Activated naive CD8-positive, alpha-beta T cell treated with anti-CD3 and anti-CD28 coated beads, Interleukin-2, amount 10 ng/mL, durations not matched to agents 7 days and 5 days (primary cell): ENCODE measurements around the gene FAXDC2. TPM values are rescaled to one million over a fixed set of nuclear protein-coding genes. Genes with fewer than 3 reads are reported as not detected.
A peak's percentile ranks its signal among the peaks of the same experiment; 100 is the strongest.
"Not testable (repeated sequence)": the region's sequence is repeated elsewhere in the genome, so short reads cannot be mapped to it uniquely, and the experiment has no call there.

Experiments
- ATAC-seq: fragments of 150-1000 bp; cut with Tn5 transposase; one replicate; pipeline ENCODE4 v1.10.0; 2021; ENCODE audit warnings: low read depth, moderate library complexity
- POLR2A ChIA-PET: fragments of 350-600 bp; sonication (Branson Sonifier 250); formaldehyde crosslinking; loops from one replicate; lab custom pipeline; 2021; ENCODE audit warnings: antibody characterized with exemption; lab: Charles Lee
- DNase-seq: peaks from one replicate; pipeline ENCODE4 v3.0.0; 2021
- H3K27ac Mint-ChIP-seq: one replicate; pipeline ENCODE4 v1.8.0; 2022; ENCODE audit warnings: mild to moderate bottlenecking, mixed read lengths
- H3K27me3 Mint-ChIP-seq: one replicate; pipeline ENCODE4 v1.8.0; 2022; ENCODE audit warnings: mild to moderate bottlenecking, moderate library complexity, mixed read lengths
- H3K36me3 Mint-ChIP-seq: one replicate; pipeline ENCODE4 v1.8.0; 2021; ENCODE audit warnings: mild to moderate bottlenecking, mixed read lengths
- H3K4me1 Mint-ChIP-seq: one replicate; pipeline ENCODE4 v1.8.0; 2021; ENCODE audit warnings: mixed read lengths
- H3K4me3 Mint-ChIP-seq: one replicate; pipeline ENCODE4 v1.8.0; 2022; ENCODE audit warnings: mild to moderate bottlenecking, moderate library complexity, mixed read lengths
- H3K9me3 Mint-ChIP-seq: one replicate; pipeline ENCODE4 v1.8.0; 2021; ENCODE audit warnings: mixed read lengths
- total RNA-seq, 2 experiments: library from RNA; stranded (reverse); gene quantifications; one replicate each; pipeline ENCODE4 v1.2.3, GENCODE V29; 2021

FAXDC2 gene
- total RNA-seq, 2 experiments from 2014 or later, result not detected

DNA sequence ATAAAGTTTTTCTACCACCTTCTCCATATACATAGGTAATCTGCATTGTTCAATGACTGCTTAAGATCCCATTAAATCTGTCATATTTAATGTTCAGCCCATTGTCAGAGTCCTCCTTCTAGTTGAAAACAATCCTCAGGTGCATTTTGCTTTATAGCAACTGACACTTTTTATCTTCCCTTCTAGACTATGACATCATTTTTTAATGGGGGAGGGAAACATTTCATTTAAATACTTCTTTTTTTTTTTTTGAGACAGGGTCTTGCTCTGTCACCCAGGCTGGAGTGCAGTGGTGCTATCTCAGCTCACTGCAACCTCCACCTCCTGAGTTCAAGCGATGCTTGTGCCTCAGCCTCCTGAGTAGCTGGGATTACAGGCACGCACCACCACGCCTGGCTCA, 17.6 kb downstream of the FAXDC2 start:
- H3K27me3 Mint-ChIP-seq, H3K36me3 Mint-ChIP-seq, POLR2A ChIA-PET, H3K27ac Mint-ChIP-seq, H3K4me3 Mint-ChIP-seq, ATAC-seq, H3K9me3 Mint-ChIP-seq, DNase-seq: not testable (repeated sequence)
- peaks cover 18% of the 10 kb centered on the region for H3K4me1 Mint-ChIP-seq

DNA sequence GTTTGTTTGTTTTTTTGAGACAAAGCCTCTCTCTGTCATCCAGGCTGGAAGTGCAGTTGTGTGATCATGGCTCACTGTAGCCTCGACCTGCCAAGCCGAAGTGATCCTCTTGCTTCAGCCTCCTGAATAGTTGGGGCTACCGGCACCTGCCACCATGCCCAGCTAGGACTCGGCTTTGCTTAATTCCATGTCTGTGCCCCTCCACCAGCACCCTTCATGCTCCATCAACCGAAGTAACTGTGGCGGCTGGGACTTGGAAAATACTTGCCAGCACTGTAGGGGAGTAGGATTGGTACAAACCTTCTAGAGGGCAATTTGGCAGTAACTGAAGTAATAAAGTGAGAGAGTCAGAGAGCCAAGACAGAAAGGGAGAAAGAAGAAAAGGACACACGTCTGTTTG, 19.0 kb downstream of the FAXDC2 start:
- no peak overlapping the region for H3K4me3 Mint-ChIP-seq
- POLR2A ChIA-PET, result no interaction called here
- no peaks in the 10 kb centered on the region for H3K9me3 Mint-ChIP-seq
- DNase-seq (no peak), ATAC-seq (no peak)
- peaks cover 8% of the 10 kb centered on the region for H3K36me3 Mint-ChIP-seq
- no peaks in the 10 kb centered on the region for H3K27me3 Mint-ChIP-seq
- peaks cover 22% of the 10 kb centered on the region for H3K4me1 Mint-ChIP-seq
- peak overlapping the region; percentile 25 for H3K27ac Mint-ChIP-seq

DNA sequence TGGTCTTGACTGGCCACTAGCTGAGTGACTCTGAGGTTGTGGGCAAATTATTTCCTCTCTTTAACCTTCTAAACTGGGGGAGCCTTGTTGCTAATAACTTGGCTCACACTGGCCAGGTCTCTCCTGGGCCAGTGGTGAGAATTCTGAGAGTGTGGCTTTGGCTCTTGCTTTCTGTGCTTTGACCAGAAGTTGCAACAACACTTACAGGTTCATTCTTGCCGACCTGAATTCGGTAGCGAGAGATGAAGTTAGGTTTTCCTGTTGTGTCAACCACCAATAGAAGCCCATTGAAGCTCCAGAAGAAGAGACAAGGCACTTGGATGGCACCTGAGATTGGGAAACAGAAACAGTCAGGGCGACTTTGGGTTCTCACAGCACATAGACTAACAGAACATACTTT, 19.8 kb downstream of the FAXDC2 start:
- Mint-ChIP-seq H3K27ac (peak overlapping the region; percentile 74), H3K4me1 (peaks cover 22% of the 10 kb centered on the region), H3K36me3 (peaks cover 13% of the 10 kb centered on the region), H3K4me3 (peak overlapping the region; percentile 28), H3K27me3 (no peaks in the 10 kb centered on the region), H3K9me3 (no peaks in the 10 kb centered on the region)
- POLR2A ChIA-PET, result no interaction called here
- DNase-seq (no peak), ATAC-seq (no peak)

DNA sequence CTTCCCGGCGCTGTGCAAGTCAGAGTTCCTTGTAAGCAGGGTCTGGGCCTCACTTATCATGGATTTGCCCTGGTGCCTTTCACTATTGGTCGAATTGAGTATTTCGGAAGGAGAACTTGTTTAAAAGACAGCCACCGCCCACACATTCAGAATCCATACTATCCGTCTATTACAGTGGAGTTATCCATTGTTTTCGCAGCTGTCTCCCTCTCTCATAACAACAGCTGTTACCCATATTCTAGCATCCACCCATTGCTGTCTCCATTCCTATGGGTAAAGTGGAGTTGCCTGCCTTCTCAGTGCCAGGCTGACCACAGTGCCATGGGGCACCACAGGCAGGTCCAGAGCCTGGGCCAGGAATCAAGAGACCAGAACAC, 20.2 kb downstream of the FAXDC2 start:
- ATAC-seq (no peak), DNase-seq (no peak)
- POLR2A ChIA-PET, result interaction anchor here (1.5 kb wide), 1 partner anchor 49 kb away, joined by 3 read pairs; no protein-coding TSS in a partner anchor
- peak overlapping the region; percentile 74 for H3K27ac Mint-ChIP-seq
- peak overlapping the region; percentile 28 for H3K4me3 Mint-ChIP-seq
- peaks cover 14% of the 10 kb centered on the region for H3K36me3 Mint-ChIP-seq
- peaks cover 22% of the 10 kb centered on the region for H3K4me1 Mint-ChIP-seq
- no peaks in the 10 kb centered on the region for H3K27me3 Mint-ChIP-seq
- no peaks in the 10 kb centered on the region for H3K9me3 Mint-ChIP-seq

DNA sequence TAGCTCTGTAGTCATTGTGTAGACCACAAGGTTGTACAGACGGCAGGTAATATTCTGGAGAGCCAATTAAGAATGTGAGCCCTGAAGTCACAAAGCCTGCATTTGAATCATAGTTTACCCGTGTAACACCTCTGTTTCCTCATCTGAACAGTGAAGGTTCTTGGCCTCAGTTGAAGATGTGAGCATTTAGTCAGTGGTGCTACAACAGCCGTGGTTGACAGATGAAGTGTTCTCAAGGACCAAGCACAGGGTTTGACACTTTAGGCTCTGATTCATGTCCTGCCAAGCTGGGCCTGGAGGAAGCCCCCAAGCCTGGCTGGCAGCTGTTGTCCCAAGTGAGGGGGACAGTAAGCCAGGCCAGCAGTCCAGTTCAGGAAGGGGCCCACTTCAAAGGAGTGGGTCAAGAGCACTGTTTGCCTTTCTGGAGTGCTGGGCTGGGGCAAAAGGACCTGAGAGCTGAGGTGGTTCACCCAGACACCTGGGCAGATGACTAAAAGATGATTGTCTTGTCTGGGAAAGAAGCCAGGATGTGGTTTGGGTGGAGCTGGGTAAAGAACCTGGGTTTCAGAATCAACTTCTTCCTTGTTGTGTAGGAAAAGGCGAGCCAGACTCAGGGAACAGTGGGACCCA, 20.7 kb downstream of the FAXDC2 start:
- peak overlapping the region; percentile 28 for H3K4me3 Mint-ChIP-seq
- peaks cover 22% of the 10 kb centered on the region for H3K4me1 Mint-ChIP-seq
- H3K27ac Mint-ChIP-seq, result peak overlapping the region; percentile 74
- no peaks in the 10 kb centered on the region for H3K27me3 Mint-ChIP-seq
- peak; percentile 40 for DNase-seq
- peak; percentile 72 for ATAC-seq
- H3K36me3 Mint-ChIP-seq, result peaks cover 14% of the 10 kb centered on the region
- POLR2A ChIA-PET, result interaction anchor here (1.5 kb wide), 1 partner anchor 48 kb away, joined by 3 read pairs; no protein-coding TSS in a partner anchor
- no peaks in the 10 kb centered on the region for H3K9me3 Mint-ChIP-seq

DNA sequence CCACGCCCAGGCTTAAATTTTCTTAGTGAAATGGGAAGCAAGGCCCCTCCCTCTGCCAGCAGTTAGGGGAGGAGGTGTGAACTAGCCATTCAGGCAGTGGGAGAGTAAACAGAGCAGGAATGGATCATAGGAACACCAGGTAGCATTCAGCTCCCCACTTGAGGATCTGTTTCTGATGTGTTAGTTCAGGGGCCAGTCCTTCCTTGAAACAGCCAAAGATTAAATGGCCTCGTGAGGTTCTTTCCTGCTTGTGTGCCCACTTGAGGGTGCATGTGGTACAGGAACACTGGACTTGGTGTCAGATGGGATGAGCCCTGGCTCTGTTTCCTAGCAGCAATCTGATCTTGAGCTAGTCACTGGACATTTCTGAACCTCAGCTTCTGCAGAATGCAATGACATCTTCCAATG, 21.2 kb downstream of the FAXDC2 start:
- Mint-ChIP-seq H3K27me3 (no peaks in the 10 kb centered on the region), H3K36me3 (peaks cover 12% of the 10 kb centered on the region), H3K9me3 (no peaks in the 10 kb centered on the region), H3K4me1 (peaks cover 22% of the 10 kb centered on the region), H3K4me3 (peak overlapping the region; percentile 28), H3K27ac (peak overlapping the region; percentile 74)
- DNase-seq (no peak), ATAC-seq (no peak)
- POLR2A ChIA-PET, result interaction anchor here (1.5 kb wide), 1 partner anchor 48 kb away, joined by 3 read pairs; no protein-coding TSS in a partner anchor

DNA sequence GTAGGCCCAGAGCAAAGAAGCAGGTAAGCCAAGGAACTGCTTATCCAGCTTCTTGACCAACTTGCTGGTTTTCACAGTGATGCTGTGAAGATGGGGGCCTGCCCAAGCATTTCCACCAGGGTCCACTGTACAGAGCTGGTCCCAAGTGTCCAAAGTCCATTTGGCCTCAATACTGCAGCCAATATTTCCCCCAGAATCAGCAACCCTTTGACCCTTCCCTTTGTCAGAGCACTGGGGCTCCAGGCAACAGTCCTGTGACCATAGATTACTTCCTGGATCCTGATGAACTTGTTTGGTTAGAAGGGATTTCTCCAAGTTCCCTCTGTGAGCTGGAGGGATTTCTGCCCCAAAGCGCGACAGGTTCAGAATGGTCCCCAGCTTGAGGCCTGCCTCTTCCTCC, 26.3 kb downstream of the FAXDC2 start:
- POLR2A ChIA-PET, result no interaction called here
- H3K27ac Mint-ChIP-seq, result no peak overlapping the region
- ATAC-seq (no peak), DNase-seq (no peak)
- H3K36me3 Mint-ChIP-seq, result peaks cover 28% of the 10 kb centered on the region
- H3K27me3 Mint-ChIP-seq, result no peaks in the 10 kb centered on the region
- H3K4me1 Mint-ChIP-seq, result peaks cover 19% of the 10 kb centered on the region
- H3K9me3 Mint-ChIP-seq, result no peaks in the 10 kb centered on the region
- H3K4me3 Mint-ChIP-seq, result no peak overlapping the region

DNA sequence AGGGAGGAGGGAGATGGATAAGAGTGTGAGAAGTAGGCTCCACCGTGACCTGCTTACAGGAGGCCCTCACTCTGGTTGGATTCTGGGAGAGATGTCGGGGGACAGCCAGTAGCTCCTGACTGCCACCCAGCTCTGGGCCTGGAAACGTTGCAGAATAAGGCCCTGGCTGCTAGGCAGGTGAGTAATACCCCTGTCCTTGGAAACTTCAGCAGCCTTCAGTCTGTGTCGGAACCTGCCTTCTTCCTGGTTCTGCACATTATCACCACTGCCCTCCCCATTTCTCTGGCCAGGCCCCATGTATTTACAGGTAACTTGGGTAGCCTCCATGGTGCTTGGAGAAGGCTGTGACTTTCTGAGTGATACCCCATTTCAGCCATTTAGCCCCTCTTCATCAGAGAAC, 26.8 kb downstream of the FAXDC2 start:
- Mint-ChIP-seq H3K9me3 (no peaks in the 10 kb centered on the region), H3K27ac (no peak overlapping the region), H3K4me3 (no peak overlapping the region)

DNA sequence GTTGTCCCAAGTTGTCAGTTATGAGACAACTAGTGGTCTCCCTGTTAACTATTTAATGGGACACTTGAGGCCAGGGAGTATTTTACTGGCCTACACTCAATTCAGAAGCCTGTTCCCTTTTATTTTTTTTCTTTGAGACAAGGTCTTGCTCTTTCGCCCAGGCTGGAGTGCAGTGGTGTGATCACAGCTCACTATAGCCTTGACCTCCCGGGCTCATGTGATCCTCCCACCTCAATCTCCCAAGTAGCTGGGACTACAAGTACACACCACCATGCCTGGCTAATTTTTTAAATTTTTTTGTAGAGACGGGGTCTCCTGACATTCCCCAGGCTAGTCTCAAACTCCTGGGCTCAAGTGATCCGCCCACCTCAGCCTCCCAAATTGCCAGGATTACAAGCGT, 27.5 kb downstream of the FAXDC2 start:
- DNase-seq, H3K4me3 Mint-ChIP-seq, ATAC-seq, POLR2A ChIA-PET, H3K27ac Mint-ChIP-seq, H3K9me3 Mint-ChIP-seq, H3K27me3 Mint-ChIP-seq: not testable (repeated sequence)
- H3K36me3 Mint-ChIP-seq, result peaks cover 31% of the 10 kb centered on the region
- peaks cover 24% of the 10 kb centered on the region for H3K4me1 Mint-ChIP-seq

More for the DNA sequence above, 26.8 kb downstream of the FAXDC2 start:
- DNase-seq (no peak), ATAC-seq (no peak)
- Mint-ChIP-seq H3K4me1 (peaks cover 24% of the 10 kb centered on the region), H3K36me3 (peaks cover 33% of the 10 kb centered on the region), H3K27me3 (no peaks in the 10 kb centered on the region)
- POLR2A ChIA-PET, result no interaction called here

DNA sequence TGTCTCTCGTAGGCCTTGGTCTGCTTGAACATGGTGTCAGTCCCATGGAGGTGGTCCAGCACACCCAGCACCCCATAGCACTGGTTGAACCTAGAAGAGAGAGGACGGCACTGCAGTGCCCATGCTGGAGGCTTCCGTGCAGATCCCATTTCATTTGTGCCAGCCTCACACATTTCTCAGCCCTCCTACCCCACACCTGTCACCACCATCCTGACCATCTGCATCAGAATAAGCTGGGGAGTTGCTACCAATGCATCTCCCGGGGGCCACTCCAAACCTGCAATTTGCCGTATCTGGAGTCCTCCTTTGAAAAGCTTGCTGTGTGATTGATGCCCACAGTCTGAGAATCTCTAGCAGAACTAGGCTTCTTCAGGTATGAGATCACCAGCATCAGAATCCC, 30.0 kb downstream of the FAXDC2 start:
- Mint-ChIP-seq H3K27me3 (no peaks in the 10 kb centered on the region), H3K4me3 (no peak overlapping the region), H3K4me1 (peaks cover 26% of the 10 kb centered on the region), H3K9me3 (no peaks in the 10 kb centered on the region), H3K36me3 (peaks cover 40% of the 10 kb centered on the region), H3K27ac (no peak overlapping the region)
- POLR2A ChIA-PET, result no interaction called here
- DNase-seq (no peak), ATAC-seq (no peak)

DNA sequence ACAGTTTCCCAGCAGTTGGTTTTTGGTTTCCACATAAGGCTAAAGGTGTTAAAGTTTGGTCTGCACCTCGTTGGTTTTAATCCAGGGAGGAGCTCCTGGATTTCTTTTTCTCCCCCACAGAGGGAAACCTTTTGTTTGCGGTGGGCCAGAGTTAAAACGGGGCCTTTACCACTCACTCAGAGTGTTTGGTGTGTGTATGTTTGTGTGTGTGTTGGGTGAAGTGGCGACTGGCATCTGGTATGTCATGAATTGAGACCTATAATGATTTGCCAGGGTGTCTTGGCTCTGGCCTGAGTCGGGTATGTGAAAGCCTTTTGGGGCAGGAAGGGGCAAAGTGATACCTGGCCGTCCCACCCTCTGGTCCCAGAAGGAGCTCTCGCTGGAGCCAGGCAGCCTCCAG, 30.9 kb downstream of the FAXDC2 start:
- peaks cover 47% of the 10 kb centered on the region for H3K36me3 Mint-ChIP-seq
- H3K27me3 Mint-ChIP-seq, result no peaks in the 10 kb centered on the region
- H3K4me3 Mint-ChIP-seq, result no peak overlapping the region
- peak overlapping the region; percentile 16 for H3K27ac Mint-ChIP-seq
- no peak for DNase-seq
- POLR2A ChIA-PET, result no interaction called here
- no peak for ATAC-seq
- H3K4me1 Mint-ChIP-seq, result peaks cover 27% of the 10 kb centered on the region
- H3K9me3 Mint-ChIP-seq, result no peaks in the 10 kb centered on the region

DNA sequence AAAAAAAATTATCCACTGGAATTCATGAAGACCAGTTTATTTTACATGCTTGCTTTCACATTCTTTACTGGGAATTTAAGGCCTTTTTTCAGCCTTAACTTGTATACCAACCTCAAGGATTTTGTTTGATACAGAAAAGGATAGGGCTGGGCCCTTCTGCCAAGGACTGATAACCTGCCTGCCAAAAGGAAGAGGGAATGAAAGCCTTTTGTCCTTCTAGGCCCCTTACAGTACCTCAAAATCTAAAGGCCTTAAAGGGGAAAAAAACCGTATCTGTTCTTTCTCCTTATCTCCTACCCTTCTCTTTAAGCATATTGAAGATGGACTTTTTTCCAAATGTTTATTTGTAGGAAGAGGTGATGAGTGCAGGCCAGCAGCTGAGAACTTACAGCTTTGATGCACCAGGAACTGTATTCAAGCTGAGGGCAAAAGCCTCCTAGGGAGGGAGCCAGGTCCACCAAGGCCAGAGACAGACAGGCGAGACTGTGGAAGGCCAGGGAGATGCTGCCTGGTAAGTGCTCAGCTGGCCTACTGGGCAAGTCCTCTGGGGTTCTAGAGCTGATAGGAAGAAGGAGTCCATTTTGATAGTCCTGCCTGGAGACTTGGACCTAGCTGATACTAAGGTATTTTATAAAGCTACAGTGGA, 31.8 kb downstream of the FAXDC2 start:
- POLR2A ChIA-PET, result no interaction called here
- DNase-seq (no peak), ATAC-seq (no peak)
- no peak overlapping the region for H3K4me3 Mint-ChIP-seq
- no peaks in the 10 kb centered on the region for H3K27me3 Mint-ChIP-seq
- H3K4me1 Mint-ChIP-seq, result peaks cover 31% of the 10 kb centered on the region
- H3K27ac Mint-ChIP-seq, result no peak overlapping the region
- H3K9me3 Mint-ChIP-seq, result no peaks in the 10 kb centered on the region
- H3K36me3 Mint-ChIP-seq, result peaks cover 52% of the 10 kb centered on the region

DNA sequence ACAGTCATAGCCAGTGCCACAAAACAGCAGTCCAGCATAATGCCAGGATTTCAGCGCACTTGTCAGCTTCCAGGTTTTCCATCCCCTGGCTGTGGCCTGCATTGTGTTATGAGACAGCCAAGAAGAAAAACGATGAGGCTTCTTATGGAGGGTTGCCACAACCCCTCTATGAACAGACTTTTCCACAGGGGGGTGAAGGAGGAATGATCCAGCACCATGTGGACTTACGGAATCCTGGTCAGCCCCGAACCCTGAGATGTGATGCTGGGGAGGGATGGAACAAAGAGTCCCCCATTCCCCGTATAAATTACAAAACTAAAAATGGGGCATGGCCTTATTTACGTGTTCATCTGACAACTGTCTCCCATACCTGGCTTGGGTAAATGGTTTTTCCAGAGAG, 32.6 kb downstream of the FAXDC2 start:
- H3K36me3 Mint-ChIP-seq, result peaks cover 53% of the 10 kb centered on the region
- no peak for DNase-seq
- H3K9me3 Mint-ChIP-seq, result no peaks in the 10 kb centered on the region
- POLR2A ChIA-PET, result no interaction called here
- H3K27me3 Mint-ChIP-seq, result no peaks in the 10 kb centered on the region
- peaks cover 38% of the 10 kb centered on the region for H3K4me1 Mint-ChIP-seq
- H3K27ac Mint-ChIP-seq, result no peak overlapping the region
- ATAC-seq, result no peak
- no peak overlapping the region for H3K4me3 Mint-ChIP-seq

DNA sequence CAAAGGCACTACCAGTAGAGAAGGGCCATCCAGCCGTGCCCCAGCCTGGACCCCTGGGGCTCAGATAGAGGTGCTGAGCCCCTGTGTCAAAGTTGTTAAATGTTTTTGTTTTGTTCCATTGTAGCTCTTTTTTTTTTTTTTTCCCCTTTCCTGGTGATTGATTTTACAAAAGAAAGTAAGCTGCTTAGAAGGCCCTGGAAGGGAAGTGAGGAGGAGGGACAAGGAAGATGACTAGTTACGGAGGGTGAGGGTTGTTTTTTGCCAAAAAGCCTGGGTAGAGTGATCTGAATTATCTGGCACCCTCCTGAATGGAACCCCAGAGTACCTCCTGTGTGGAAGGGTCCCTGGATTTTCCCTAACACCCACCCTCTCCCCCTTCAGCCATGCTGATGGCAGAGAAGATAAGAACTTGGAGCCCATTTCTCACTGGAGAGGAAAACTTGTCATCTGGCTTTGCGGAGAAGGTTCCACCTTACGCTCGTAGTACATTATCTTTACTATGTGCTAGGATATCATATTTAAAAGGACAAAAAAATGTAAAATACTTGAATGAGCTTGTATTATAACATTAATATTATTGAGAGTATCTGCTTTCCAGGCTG, 33.4 kb downstream of the FAXDC2 start:
- Mint-ChIP-seq H3K4me1 (peaks cover 43% of the 10 kb centered on the region), H3K9me3 (no peaks in the 10 kb centered on the region), H3K27me3 (no peaks in the 10 kb centered on the region), H3K36me3 (peaks cover 50% of the 10 kb centered on the region), H3K4me3 (no peak overlapping the region), H3K27ac (no peak overlapping the region)
- DNase-seq, result no peak
- POLR2A ChIA-PET, result no interaction called here
- ATAC-seq, result no peak
